ENCODE data around the gene OGFR.

The OGFR gene

DNA sequence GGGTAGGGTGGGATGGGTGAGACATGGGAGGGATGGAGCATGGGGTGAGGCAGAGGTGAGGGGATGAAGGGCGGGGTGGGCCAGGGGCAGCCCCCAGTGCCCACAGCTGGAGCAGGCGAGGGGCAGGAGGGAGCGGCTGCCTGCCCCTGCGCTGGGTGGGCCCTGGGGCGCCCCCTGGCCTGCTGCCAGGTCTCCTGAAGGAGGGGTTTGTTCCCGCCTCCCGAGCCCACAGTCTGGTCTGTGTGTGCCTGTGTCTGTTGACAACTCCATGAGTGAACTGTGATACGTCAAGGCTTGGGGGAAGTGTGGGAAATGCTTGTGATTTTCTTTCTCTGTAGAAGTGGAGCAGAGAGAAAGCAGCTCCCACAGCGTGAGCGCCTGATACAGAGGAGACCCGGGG, 19.2 kb upstream of the OGFR start:
- DNase-seq = no peak

DNA sequence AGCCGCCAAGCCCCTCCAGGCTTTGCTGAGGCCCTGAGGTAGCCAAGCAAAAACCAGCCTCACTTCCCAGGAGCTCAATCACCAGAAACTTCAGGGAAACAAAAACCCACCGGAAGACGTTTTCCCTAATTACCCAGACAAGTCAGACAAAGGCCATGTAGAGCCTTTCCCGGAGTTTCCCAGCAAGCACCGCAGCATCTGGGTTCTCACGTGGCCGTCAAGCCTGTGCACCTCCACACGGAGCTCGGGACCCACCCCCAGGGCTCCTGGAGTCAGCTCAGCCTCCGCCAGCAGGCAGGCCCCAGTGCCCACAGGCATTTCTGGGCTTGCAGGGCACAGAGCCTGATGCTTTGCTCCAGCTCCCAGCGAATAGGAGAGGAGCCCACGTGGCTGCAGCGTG, 18.5 kb upstream of the OGFR start:
- DNase-seq = no peak

DNA sequence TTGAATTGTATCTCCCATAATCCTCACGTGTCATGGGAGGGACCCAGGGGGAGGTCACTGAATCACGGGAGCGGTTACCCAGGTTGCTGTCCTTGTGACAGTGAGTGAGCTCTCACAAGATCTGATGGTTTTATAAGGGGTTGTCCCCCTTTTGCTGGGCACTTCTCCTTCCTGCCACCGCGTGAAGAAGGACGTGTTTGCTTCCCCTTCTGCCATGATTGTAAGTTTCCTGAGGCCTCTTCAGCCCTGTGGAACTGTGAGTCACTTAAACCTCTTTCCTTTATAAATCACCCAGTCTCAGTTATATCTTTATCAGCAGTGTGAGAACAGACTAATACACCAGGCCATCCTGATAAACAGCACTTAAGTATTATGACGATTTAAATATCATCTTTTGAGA, 17.3 kb upstream of the OGFR start:
- DNase-seq = no peak

DNA sequence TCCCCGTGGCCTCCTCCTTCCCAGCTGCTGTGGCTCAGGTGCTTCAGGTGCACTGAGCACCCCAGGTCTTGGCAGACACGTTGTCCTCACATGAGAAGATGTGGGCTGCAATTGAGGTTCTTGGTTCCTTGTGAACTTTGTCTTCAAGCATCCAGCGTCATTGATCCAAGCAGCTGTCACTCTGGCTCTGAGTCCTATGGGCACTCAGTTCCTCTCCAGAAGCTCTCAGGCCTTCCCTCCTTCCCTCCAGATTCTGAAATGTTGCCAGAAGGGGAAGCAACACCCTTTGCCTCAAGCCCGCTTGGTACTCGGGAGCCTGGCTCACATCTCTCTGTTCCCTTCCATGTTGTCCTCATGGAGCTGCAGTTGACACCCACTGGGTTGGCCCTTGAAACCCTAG, 16.8 kb upstream of the OGFR start:
- no peak for DNase-seq

DNA sequence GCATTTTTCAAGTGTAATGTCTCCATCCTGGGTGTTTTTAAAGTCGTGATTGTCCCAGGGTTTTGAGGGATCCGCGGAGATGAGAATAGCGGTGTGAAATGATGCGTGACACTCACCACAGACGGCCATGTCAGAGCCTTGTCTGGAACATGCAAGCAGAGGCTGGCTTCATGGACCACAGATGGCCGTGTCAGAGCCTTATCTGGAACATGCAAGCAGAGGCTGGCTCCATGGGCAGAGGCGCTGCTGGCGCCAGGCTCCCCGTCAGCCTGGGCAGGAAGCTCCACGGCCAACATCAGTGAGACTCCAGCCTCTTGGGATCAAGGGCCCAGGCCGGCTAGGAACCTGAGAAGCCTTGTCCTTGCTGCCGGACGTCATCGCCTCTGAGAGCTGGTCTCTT, 16.0 kb upstream of the OGFR start:
- DNase-seq = no peak

DNA sequence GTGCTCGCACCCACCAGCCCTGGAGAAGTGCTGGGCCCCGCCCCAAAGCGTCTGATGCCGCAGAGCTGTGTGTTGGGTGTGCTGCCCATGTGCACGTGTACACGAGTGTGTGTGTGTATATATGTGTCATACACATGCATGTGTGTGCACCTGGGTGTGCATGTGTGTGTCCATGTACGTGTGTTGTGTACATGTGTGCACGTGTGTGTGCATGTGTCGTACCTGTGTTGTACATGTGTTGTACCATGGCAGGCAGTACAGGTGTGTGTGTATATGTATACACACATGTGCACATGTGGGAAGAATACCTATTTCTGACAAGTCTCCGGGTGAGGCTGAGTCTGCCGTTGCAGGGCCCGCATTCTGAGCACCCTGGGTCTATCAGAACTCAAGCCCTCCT, 14.6 kb upstream of the OGFR start:
- no peak for DNase-seq

DNA sequence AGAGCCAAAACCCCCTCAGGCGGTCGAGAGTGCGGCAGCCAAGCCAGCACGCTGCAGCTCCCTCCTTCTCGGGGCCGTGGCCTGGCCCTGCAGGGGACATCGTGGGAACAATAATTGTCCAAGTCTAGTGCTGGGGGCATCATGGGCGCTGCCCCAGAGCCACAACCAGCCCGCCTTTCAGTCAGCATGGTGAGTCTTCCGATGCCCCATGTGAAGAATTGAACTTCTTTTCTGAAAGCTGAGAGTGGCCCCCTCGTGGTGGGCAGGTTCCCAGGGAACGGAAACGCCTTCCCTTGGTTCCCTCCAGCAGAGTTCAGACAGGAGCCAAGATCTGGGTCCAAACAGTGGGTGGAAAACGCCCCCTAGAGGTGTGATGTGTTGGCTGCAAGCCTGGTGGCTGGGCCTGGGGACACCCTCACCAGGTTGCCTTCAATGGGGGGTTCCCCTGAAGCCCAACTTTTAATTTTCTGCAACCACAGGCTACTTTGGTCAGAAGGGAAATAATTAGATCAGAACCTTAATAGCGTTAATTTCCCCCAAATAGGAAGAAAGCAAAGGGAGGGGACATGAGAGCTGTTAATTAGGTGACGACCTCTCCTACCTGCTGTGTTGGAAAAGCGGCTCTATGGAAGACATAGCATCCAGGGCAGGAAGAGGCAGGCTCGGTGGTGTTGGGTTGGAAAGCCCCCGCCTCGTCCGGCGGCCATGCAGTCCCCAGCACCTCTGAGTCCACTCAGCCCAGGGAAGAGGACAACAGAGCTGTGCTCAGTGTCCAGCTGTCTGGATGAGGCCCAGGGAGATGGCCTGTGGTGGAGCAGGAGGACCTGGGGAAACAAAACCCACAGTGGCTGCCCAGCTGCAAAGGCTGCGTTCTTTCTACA, 13.1 kb upstream of the OGFR start:
- DNase-seq = peak; percentile 85

DNA sequence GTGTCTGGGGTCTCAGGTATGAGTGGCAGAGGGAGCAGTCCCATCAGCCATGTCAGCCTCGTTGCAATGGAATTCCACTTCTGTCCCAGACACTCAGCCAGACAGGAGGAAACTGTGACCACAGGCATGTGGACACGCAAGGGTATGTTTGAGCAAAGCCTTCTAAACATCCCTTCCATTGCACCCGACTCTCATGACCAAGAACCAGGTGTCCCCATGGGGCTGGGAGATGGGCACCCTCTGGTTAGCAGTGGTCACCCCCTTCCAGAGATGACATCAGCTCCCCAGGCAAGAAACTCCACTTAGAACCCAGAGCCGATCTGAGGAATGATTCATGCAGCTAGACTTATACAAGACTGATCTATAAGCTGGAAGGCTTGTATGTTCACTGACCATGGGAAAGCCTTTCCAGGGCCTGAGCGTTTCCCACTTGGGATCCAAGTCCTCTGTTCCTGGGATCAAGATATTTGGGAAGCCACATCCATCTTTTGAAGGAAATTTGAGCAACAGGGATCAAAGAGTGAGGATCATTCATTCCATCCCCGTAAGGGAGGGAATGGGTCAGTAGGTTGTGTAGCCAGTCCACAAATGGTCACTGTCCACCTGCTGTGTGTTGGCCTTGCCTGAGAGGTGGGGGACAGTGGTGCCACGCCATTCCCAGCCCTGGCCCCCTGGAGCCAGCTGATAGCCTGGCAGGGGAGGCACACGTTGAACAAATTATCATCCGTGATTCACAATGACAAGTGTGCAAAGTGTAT, 12.3 kb upstream of the OGFR start:
- DNase-seq = no peak

DNA sequence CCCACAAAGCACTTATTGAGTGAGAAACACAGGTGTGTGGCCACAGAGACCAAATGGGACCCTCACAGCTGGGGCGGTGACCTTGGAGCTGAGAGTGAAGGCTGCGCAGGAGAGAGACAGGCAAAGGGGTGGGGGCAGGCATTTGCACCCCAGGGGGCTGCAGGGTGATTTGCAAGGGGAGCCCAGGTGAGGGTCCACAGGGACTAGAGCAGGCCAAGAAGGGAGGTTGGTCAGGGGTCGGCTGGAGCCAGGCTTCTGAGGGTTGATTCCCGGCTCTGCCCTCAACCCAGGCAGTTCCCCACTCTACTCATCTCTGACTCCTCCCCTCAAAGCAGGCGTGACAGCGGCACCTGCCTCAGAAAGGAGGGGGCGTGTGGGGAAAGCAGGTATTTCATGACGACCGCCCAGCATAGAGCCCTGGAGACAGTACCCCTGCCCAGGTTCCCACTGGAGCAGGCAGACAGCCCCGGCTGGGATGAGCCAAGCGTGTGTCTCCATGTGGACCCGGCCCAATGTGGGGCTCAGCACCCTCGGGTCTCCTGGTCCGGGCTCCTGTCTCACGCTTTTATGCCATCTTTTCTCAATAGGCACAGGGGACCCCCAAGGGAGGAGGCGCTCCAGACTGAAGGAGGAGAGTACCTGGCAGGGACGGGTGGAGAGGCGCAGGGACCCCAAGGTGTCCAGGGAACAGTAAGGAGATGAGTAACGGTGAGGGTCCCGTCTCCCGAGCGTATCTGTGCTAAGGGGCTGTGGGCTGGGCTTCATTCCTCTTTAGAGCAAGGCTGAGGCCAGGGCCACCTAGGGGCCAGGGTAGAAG, 11.5 kb upstream of the OGFR start:
- no peak for DNase-seq

DNA sequence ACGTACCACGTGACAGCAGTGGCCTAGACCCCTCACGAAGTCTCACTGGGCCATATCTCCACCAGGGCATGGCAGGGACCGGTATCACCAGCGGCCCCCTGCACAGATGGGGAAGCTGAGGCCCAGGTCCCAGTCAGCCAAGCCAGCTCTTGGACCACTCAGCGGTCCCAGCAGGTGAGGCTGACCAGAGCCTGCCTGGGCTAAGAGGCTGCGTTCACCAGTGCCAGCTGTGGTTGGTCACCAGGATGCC, 11.0 kb upstream of the OGFR start:
- DNase-seq = no peak

DNA sequence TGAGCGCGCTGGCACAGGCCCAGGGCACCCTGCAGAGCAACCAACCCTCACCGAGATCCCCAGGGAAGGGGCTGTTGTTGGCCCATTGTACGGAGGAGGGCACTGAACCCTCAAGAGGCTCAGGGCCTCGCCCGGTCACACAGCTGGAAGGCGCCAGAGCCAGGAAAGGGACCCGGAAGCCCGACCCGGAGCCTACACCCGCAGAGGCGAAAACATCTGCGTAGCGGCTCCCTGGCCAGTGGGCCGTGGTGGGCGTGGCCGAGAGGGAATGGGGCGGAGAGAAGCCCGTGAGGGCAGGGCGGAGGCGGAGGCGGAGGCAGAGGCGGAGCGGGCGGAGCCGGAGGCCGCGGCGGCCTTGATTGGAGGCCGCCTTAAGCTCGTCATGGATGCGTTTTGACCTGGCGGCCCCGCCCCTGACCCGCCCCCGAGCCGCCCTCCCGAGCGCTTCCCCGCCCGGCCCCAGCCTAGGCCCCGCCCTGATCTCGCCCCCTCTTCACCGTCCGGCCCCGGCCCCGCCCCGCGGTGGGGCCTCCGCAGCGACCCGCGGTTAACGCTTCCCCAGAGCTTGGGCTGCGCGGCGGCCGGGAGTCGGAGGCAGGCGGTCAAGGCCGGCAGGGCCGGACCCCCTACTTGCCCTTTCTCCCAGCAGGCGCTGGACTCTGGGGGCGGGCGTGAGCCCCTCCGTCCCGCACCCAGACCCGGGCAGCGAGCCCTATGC, 10.5 kb upstream of the OGFR start:
- DNase-seq = peak; percentile 91

DNA sequence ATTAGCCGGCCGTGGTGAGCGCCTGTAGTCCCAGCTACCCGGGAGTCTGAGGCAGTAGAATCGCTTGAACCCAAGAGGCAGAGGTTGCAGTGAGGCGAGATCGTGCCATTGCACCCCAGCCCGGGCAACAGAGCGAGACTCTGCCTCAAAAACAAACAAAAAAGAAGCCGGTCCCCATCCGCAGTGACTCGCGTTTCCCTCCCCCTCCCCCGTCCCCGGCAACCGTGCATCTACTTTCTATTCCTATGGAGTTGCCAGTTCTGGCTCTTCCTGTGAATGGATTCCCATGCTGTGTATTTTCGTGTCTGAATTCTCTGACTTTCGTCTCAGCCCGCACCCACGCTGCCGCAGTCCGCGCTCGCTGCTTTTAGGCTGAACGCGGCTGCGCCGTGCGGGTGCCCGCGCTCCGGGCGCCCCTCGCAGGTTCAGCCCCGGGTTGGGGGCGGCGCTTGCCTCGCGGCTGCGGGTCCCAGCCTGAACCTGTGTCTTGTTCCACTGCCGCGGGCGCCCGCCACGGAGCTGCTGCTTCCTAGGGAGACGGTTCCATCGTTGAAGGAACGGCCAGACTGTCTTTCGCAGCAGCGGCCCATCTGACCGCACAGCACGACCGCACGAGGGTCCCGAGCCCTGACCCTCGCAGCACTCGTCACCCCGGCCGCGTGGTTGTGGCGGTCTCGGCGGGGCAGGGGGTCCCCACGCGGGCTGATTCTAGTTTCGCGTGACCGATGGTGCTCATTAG, 9.4 kb upstream of the OGFR start:
- DNase-seq = peak; percentile 62

DNA sequence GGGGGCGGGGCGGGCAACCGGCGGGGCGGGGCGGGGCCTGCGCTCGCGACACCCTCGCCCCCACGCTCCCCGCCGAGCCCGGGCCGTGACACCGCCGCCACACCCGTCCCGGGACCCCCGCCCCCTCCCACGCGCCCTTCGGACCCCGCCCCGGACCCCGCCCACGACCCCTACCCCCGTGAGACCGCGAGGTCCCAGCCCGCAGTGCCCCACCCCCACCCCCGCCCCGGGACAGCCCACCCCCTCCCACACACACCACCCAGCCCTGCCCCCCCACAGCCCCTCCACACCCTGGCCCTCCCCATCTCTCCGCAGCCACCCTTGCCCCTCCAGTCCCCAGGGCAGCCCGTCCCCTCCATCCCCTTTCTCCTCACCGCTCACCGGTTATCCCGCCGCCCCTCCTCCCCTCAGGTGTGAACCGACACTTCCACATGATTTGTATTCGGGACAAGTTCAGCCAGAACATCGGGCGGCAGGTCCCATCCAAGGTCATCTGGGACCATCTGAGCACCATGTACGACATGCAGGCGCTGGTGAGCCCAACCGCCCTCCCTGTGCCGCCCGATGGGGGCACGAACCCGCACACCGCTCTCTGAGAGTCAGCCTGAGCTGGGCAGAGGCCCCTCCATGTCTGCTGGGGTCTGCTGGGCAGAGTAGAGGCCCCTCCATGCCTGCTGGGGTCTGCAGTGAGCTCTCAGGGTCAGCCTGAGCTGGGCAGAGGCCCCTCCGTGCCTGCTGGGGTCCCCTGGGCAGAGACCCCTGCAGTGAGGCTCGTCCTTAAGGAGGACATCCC, 7.7 kb upstream of the OGFR start:
- DNase-seq = no peak

DNA sequence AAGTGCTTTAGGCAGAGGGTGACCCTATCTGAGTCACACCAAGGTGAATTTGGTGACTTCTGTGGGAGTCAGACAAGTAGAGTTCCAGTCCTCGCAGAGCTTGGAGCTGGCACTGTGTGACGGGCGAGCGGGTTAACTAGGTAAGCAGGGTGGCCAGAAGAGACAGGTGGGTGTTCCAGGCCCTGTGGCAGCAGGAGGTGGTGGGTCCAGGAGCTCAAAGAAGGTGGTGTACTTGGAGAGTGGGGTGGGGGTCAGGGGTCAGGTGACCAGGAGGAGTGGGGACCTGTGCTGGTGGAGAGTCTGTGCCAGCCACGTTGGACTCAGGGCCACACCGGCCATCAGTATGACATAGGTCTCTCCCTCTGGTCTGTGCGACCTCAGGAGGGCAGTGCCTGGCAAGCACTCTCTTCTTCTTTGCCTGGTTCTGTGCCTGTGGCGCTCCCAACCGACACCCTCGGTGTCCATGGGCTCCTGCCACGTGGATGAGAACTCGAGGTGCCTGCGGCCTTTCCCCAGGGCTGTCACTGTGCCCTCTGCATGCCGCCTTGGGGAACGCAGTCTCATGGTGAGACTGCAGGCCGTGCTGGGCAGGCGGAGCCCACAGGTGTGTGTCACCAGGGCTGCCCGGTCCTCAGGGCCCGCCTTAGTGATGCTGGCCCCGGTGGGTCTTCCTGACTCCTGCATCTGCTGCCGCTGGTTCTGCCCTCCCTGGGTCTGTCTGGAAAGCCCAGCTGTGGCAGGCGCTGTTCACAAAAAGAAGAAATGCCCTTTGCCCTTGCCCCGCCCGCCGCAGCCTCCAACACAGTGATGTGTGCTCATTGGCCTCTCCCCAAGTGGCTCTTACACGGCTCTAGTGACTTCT, 6.7 kb upstream of the OGFR start:
- DNase-seq = no peak

DNA sequence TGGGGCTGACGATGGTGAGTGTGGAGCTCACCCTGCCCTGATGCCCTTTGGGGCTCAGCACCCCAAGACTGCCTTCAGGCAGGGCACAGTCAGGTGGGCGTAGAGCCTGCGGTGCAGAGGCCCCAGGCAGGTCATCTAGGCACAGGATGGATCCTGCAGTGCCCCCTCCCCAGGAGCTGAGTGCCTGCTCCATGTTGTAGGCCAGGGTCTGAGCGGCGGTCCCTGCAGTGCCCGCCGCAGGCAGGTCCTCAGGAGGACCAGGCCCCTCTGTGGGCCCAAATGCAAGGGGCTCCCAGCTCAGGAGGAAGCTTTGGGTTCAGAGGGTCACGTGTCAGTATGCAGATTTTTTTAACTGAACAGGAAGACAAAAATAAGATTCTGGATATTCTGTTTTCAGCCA, 5.6 kb upstream of the OGFR start:
- DNase-seq = no peak

DNA sequence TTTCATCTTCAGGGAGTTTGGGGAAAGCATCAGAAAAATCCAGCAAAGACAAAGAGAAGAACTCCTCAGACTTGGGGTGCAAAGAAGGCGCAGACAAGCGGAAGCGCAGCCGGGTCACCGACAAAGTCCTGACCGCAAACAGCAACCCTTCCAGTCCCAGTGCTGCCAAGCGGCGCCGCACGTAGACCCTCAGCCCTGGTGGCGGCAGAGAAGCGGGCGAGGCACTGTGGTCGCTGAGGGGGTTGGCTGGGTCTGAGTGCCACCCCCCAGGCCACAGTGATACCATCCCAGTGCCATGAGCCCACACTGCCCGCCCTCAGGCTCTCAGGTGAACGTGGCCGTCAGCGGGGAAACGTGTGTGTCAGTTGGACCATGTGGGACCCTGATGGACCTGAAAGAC, 5.2 kb upstream of the OGFR start:
- no peak for DNase-seq

DNA sequence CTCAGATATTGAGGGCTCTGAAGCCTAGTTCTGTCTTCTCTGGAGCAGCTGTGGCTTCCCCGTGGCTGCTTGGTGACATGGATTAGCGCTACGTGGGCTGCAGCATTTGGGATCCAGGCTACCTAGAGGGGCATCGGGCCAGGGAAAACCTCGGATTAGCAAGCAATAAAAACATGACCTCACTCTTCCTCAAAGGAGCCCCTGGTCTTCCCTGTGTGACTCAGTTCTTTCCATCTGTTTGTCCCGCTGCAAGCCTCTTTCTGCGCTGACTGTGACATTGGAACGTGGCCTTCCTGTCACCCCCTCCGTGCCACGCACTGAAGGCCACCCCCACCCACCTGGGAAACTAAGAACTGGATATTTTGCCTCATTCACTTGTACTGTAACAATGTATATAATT, 4.8 kb upstream of the OGFR start:
- no peak for DNase-seq

DNA sequence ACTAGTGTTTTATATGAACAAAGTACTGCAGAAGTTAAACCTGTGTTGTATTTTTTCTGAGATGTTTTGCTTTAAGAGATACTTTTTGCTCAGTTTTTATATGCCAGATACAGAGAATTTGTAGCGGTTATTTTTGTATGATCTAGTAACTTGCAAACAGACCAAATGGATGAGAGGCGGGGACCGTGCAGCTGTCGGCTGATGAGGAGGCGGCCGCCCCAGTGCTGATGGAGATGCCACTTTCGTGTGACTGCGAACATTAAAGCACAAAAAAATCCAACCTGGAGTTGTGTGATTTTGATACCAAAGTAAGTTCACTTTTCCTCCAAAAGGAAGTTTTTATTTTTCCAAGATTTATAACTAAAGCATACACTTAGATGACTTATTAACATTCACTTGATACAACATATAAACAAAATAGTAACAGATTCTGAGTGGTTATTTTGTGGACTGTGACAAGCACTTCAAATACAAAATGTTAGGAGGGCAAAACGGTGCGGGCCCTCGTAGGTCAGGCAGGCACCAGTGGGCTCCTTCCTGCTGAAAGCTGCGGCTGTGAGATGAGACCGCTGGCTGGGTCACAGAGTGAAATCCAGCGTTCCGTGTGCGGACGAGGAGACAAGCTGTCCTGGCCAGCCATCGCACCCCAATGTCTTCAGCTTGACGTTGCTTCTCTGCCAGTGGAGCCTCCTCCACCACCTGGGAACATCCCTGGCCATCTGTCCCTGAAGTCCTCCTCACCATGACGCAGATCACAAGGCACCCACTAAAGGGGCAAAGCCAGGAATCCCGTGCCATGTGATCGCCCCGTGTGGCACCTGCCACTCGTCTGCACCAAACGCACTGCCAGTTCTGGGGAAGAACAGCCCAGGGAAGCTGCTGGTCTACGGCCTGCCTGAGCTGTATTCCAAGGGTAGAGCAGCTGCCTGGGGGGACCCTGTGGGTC, 4.0 kb upstream of the OGFR start:
- DNase-seq = no peak

DNA sequence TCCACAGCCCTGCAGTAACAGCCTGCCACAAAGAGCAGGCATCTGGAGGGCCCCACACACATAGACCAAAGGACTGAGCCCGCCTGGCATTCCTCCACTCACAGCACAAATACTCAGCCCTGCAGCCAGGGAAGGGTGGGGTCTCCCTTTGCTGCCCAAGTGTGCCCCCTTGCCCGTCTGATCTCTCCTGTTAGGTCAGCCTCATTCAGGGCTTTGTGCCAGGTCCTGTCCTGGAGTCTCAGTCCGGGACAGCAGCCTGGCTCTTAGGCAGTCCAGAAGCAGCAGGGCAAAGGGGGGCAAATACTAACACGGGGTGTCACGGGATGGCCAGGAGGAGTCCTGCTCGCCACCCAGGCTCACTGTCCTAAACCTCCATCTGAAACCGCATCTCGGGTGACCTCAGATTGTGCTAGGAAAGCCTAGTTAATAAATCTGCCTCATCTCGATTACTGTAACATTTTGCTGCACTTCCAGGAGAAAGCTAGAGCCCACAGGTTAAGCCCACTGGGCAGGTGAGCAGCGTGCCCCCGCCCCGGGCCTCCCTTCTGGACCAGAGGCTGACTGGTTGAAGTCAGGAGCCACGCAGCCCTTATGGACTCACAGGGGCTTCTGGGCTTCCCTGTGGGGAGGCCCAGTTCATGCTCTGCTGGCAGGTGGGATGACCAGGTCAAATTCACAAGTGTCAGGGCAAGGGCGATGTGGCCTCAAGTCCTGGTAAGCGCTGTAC, 3.2 kb upstream of the OGFR start:
- DNase-seq = no peak
